OCI-LY1 (cell line): Measurements from ENCODE around the gene DDI2.

Experiments
- H2AFZ ChIP-seq: fragments of 200-600 bp; sonication (generic), shearing (Covaris generic); 2 replicates; pipeline ENCODE4 v1.6.0; 2014; ENCODE audit warnings: antibody characterized with exemption, mild to moderate bottlenecking, low read length
- H3F3A ChIP-seq: fragments of 200-600 bp; sonication (generic), shearing (Covaris generic); 2 replicates; pipeline ENCODE4 v1.6.0; 2014; ENCODE audit warnings: mild to moderate bottlenecking, antibody characterized with exemption, low read length, moderate library complexity; ENCODE audit not compliant: insufficient read depth
- H3K27ac ChIP-seq: fragments of 200-600 bp; sonication (generic); 2 replicates; pipeline ENCODE4 v1.5.1; 2014; ENCODE audit warnings: low read length, mixed run types, mild to moderate bottlenecking, low read depth; ENCODE audit not compliant: poor library complexity, severe bottlenecking
- H3K27me3 ChIP-seq: fragments of 200-600 bp; sonication (generic); 2 replicates; pipeline ENCODE4 v1.6.0; 2014; ENCODE audit warnings: antibody characterized with exemption, mild to moderate bottlenecking, low read length, moderate library complexity; ENCODE audit not compliant: insufficient read depth
- H3K36me3 ChIP-seq: fragments of 200-600 bp; sonication (generic); 2 replicates; pipeline ENCODE4 v1.6.1; 2014; ENCODE audit warnings: mild to moderate bottlenecking, antibody characterized with exemption, low read length, moderate library complexity, mixed read lengths; ENCODE audit not compliant: insufficient read depth
- H3K4me1 ChIP-seq: fragments of 200-600 bp; sonication (generic); 2 replicates; pipeline ENCODE4 v1.5.1; 2014; ENCODE audit warnings: mild to moderate bottlenecking, low read length, moderate library complexity; ENCODE audit not compliant: insufficient read depth, severe bottlenecking
- H3K4me2 ChIP-seq: fragments of 200-600 bp; sonication (generic), shearing (Covaris generic); 2 replicates; pipeline ENCODE4 v1.6.1; 2014; ENCODE audit warnings: low read length
- H3K4me3 ChIP-seq: fragments of 200-600 bp; sonication (generic); 2 replicates; pipeline ENCODE4 v1.5.1; 2014; ENCODE audit warnings: low read length, low read depth, mild to moderate bottlenecking, mixed read lengths; ENCODE audit not compliant: poor library complexity, severe bottlenecking
- H3K79me2 ChIP-seq: fragments of 200-600 bp; shearing (Covaris generic); 2 replicates; pipeline ENCODE4 v1.6.1; 2016; ENCODE audit warnings: mixed run types, low read length, mixed read lengths; ENCODE audit not compliant: insufficient read depth
- H3K9ac ChIP-seq: fragments of 200-600 bp; sonication (generic), shearing (Covaris generic); 2 replicates; pipeline ENCODE4 v1.6.1; 2014; ENCODE audit warnings: mild to moderate bottlenecking, low read length, mixed read lengths
- H3K9me2 ChIP-seq: fragments of 200-600 bp; sonication (generic), shearing (Covaris generic); 2 replicates; pipeline ENCODE4 v1.6.1; 2014; ENCODE audit warnings: low read depth, mild to moderate bottlenecking, low read length, mixed read lengths
- H3K9me3 ChIP-seq: fragments of 200-600 bp; shearing (Covaris generic); 2 replicates; pipeline ENCODE4 v1.6.1; 2014; ENCODE audit warnings: low read length, mixed read lengths
- H4K20me1 ChIP-seq: fragments of 200-600 bp; sonication (generic), shearing (Covaris generic); 2 replicates; pipeline ENCODE4 v1.6.0; 2016; ENCODE audit warnings: mild to moderate bottlenecking, low read length; ENCODE audit not compliant: insufficient read depth
- EZH2 ChIP-seq: fragments of 200-600 bp; sonication (generic), shearing (Covaris generic); IDR thresholded peaks from 2 replicates; pipeline ENCODE4 v1.8.0; 2017; ENCODE audit warnings: borderline replicate concordance, mixed run types, mild to moderate bottlenecking, antibody characterized with exemption, low read length, moderate library complexity, mixed read lengths
- TF ChIP-seq, protein P1 (sequence below): fragments of 200-600 bp; sonication (generic), shearing (Covaris generic); IDR thresholded peaks from 2 replicates; pipeline ENCODE4 v1.5.1; 2017; ENCODE audit warnings: mild to moderate bottlenecking, antibody characterized with exemption, low read length, moderate library complexity, mixed read lengths

Gene DDI2

DNA sequence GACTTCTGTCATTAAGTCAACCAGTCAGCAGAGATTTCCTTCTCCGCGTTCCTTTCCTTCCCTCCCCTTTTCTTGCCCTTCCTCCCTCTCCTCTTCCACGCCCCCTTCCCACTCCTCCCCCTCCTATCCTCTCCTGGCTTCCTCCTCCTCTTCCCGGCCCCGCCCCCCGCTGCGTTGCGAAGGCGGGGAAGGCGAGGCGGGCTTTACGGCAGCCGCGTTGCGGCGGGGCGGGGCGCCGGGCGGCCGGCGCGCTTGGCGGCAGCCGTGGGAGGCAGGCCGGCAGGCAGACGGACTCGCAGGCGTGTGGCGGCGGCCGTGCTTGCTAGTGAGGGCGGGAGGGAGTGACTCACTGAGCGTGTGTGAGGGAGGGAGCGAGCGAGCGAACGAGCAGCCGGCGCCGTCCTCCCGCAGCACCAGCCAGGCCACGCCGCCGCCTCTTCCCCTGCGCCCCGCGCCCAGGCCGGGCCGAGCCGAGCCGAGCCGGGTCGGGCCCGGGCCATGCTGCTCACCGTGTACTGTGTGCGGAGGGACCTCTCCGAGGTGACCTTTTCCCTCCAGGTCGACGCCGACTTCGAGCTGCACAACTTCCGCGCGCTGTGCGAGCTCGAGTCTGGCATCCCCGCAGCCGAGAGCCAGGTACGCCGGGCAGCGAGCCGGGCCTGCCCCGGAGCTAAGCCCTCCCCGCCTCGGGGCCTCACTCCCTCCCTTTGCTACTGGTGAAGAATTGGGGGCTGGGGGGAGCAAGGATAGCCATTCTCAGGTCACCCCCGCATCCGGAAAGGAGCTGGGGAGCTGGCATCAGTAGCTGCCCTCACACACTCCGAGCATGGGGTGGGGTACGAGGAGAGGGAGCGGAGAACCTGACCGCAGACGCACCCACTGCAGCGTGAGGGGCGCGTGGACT, at the start of gene DDI2:
Gene DDI2 (plus strand): TSS at position 286 of the 904 bp plus-strand sequence. CDS start 213 bp downstream, at position 499.
- Histone ChIP-seq H3K27ac (peak within 1 kb of the TSS; percentile 68), H3K4me1 (peaks cover 30% of the 10 kb centered on the region), H3K36me3 (peaks cover 9% of the 10 kb centered on the region; the same call in 1 of the 2 replicates), H3K79me2 (peaks cover 48% of the 10 kb centered on the region), H3K4me2 (peak within 1 kb of the TSS; percentile 87), H3K9me3 (no peaks in the 10 kb centered on the region), H3K27me3 (no peaks in the 10 kb centered on the region), H3F3A (no peaks in the 10 kb centered on the region), H3K9ac (peak within 1 kb of the TSS; percentile 91), H3K4me3 (peak within 1 kb of the TSS; percentile 94), H2AFZ (peak within 1 kb of the TSS; percentile 85), H3K9me2 (no peaks in the 10 kb centered on the region), H4K20me1 (no peaks in the 10 kb centered on the region)
- TF ChIP-seq EZH2, result no peak
- TF ChIP-seq, protein P1, sequence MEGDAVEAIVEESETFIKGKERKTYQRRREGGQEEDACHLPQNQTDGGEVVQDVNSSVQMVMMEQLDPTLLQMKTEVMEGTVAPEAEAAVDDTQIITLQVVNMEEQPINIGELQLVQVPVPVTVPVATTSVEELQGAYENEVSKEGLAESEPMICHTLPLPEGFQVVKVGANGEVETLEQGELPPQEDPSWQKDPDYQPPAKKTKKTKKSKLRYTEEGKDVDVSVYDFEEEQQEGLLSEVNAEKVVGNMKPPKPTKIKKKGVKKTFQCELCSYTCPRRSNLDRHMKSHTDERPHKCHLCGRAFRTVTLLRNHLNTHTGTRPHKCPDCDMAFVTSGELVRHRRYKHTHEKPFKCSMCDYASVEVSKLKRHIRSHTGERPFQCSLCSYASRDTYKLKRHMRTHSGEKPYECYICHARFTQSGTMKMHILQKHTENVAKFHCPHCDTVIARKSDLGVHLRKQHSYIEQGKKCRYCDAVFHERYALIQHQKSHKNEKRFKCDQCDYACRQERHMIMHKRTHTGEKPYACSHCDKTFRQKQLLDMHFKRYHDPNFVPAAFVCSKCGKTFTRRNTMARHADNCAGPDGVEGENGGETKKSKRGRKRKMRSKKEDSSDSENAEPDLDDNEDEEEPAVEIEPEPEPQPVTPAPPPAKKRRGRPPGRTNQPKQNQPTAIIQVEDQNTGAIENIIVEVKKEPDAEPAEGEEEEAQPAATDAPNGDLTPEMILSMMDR, result no peak

DNA sequence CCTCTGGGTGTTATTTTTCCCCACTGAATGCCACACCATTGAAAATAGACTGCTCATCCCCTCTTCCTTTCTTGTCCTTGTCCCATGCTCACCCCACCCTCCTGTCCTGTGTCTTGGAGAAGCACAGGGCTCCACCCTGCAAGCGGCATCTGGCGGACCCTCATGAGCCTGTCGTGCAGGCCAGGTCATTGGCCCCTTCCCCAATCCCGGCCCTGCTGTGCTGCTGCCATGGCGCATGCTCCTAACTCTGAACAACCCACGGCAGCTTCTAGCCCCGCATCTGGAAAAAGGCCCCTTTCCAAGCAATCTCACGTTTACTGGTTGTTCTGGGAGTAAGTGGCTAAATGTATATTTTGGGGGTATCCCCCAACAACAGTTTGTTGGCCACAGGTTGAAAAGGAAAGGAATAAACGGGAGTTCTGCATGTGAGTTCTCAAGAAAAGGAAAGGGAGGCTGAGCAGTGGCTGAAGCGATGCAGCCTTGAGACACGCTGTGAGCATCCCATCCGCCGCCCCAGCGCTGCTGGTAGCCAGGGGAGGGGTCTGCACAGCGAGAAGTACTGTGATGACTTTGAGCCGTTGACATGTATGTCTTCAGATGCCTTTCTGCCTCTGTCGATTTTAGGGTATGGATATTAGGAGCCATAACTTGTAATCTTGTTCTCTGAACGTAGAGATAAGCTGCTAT, 48.7 kb upstream of the DDI2 start:
- no peak overlapping the region for H3K27ac ChIP-seq

GRCh38 chr1:15570861-15571260, 46.4 kb upstream of the DDI2 start:
- H3K27me3 ChIP-seq, result no peaks in the 10 kb centered on the region
- H3K27ac ChIP-seq, result peak overlapping the region; percentile 73
- no peak overlapping the region for H2AFZ ChIP-seq

More for the DNA sequence above, 48.7 kb upstream of the DDI2 start:
- Histone ChIP-seq H3K4me2 (no peak overlapping the region), H3K27me3 (no peaks in the 10 kb centered on the region), H3K4me3 (no peak overlapping the region), H3K9ac (no peak overlapping the region), H2AFZ (no peak overlapping the region), H3K9me3 (no peaks in the 10 kb centered on the region), H3K79me2 (no peaks in the 10 kb centered on the region), H3K36me3 (peaks cover 64% of the 10 kb centered on the region), H4K20me1 (no peaks in the 10 kb centered on the region), H3F3A (peaks cover 9% of the 10 kb centered on the region; the same call in 1 of the 2 replicates), H3K9me2 (no peaks in the 10 kb centered on the region), H3K4me1 (peaks cover 25% of the 10 kb centered on the region)
- no peak for TF ChIP-seq EZH2
- TF ChIP-seq, protein P1, result no peak

More at GRCh38 chr1:15570861-15571260, 46.4 kb upstream of the DDI2 start:
- Histone ChIP-seq H3K4me3 (no peak overlapping the region), H3K4me2 (no peak overlapping the region), H3K36me3 (peaks cover 46% of the 10 kb centered on the region), H4K20me1 (no peaks in the 10 kb centered on the region), H3K4me1 (peaks cover 18% of the 10 kb centered on the region), H3F3A (peaks cover 9% of the 10 kb centered on the region; the same call in 1 of the 2 replicates), H3K79me2 (no peaks in the 10 kb centered on the region), H3K9ac (no peak overlapping the region), H3K9me3 (no peaks in the 10 kb centered on the region), H3K9me2 (no peaks in the 10 kb centered on the region)
- TF ChIP-seq, protein P1, result no peak
- TF ChIP-seq EZH2, result no peak
